ENCODE measurements around the gene HOXA1.

HOXA1 gene

GRCh38 chr7:27093184-27093895 is 2.5 kb downstream of the HOXA1 start:
- no peak for DNase-seq (ENCODE audit: low read depth in 4 of 4, low spot score in 1 of 4)

- no peak for DNase-seq (ENCODE audit: low read depth in 4 of 4, low spot score in 1 of 4)
Observed at GRCh38 chr7:27092819-27093110, 3.0 kb downstream of the HOXA1 start.

- DNase-seq (ENCODE audit: low read depth in 4 of 4, low spot score in 1 of 4), result no peak
Observed at GRCh38 chr7:27091941-27092818, 3.6 kb downstream of the HOXA1 start.

GRCh38 chr7:27091105-27091504 is 4.7 kb downstream of the HOXA1 start:
- no peak for DNase-seq (ENCODE audit: low read depth in 4 of 4, low spot score in 1 of 4)

- no peak for DNase-seq (ENCODE audit: low read depth in 4 of 4, low spot score in 1 of 4)
Observed at GRCh38 chr7:27088002-27088922, 7.5 kb downstream of the HOXA1 start.

- no peak for DNase-seq (ENCODE audit: low read depth in 4 of 4, low spot score in 1 of 4)
Observed at GRCh38 chr7:27083646-27084045, 12.2 kb downstream of the HOXA1 start.

GRCh38 chr7:27082171-27082570 is 13.6 kb downstream of the HOXA1 start:
- DNase-seq (ENCODE audit: low read depth in 4 of 4, low spot score in 1 of 4), result no peak

- DNase-seq (ENCODE audit: low read depth in 4 of 4, low spot score in 1 of 4), result no peak
Observed at GRCh38 chr7:27080844-27081436, 14.9 kb downstream of the HOXA1 start.

- no peak for DNase-seq (ENCODE audit: low read depth in 4 of 4, low spot score in 1 of 4)
Observed at GRCh38 chr7:27079234-27079975, 16.4 kb downstream of the HOXA1 start.

GRCh38 chr7:27078616-27079233 is 17.1 kb downstream of the HOXA1 start:
- no peak for DNase-seq (ENCODE audit: low read depth in 4 of 4, low spot score in 1 of 4)

- no peak for DNase-seq (ENCODE audit: low read depth in 4 of 4, low spot score in 1 of 4)
Observed at GRCh38 chr7:27073076-27073475, 22.7 kb downstream of the HOXA1 start.

GRCh38 chr7:27071622-27072390 is 24.0 kb downstream of the HOXA1 start:
- no peak for DNase-seq (ENCODE audit: low read depth in 4 of 4, low spot score in 1 of 4)

GRCh38 chr7:27068259-27068658 is 27.5 kb downstream of the HOXA1 start:
- no peak for DNase-seq (ENCODE audit: low read depth in 4 of 4, low spot score in 1 of 4)

GRCh38 chr7:27066148-27066547 is 29.7 kb downstream of the HOXA1 start:
- no peak for DNase-seq (ENCODE audit: low read depth in 4 of 4, low spot score in 1 of 4)

- DNase-seq (ENCODE audit: low read depth in 4 of 4, low spot score in 1 of 4), result no peak
Observed at GRCh38 chr7:27065709-27066108, 30.1 kb downstream of the HOXA1 start.

- DNase-seq (ENCODE audit: low read depth in 4 of 4, low spot score in 1 of 4), result no peak
Observed at GRCh38 chr7:27064661-27065060, 31.1 kb downstream of the HOXA1 start.

GRCh38 chr7:27064159-27064558 is 31.6 kb downstream of the HOXA1 start:
- no peak for DNase-seq (ENCODE audit: low read depth in 4 of 4, low spot score in 1 of 4)

GRCh38 chr7:27062946-27063345 is 32.9 kb downstream of the HOXA1 start:
- no peak for DNase-seq (ENCODE audit: low read depth in 4 of 4, low spot score in 1 of 4)

GRCh38 chr7:27053153-27053552 is 42.6 kb downstream of the HOXA1 start:
- DNase-seq (ENCODE audit: low read depth in 4 of 4, low spot score in 1 of 4), result no peak
